Mesendoderm (in vitro differentiated cells): ENCODE results near the gene ADGRG6.
"Not testable (repeated sequence)": the region's sequence is repeated elsewhere in the genome, so short reads cannot be mapped to it uniquely, and the experiment has no call there.

ENCODE experiments used
- DNase-seq: peaks from one replicate; pipeline ENCODE4 v3.0.0; 2013
- H2AK5ac ChIP-seq: 2 replicates; pipeline ENCODE4 v1.6.1; 2013; ENCODE audit warnings: low read length, inconsistent platforms
- H2BK120ac ChIP-seq: 2 replicates; pipeline ENCODE4 v1.6.1; 2013; ENCODE audit warnings: low read depth, mild to moderate bottlenecking, low read length, moderate library complexity, mixed read lengths
- H2BK15ac ChIP-seq: replicated peaks from 2 replicates; pipeline ENCODE4 v1.6.1; 2013; ENCODE audit warnings: low read depth, mild to moderate bottlenecking, moderate library complexity
- H2BK5ac ChIP-seq: 2 replicates; pipeline ENCODE4 v1.6.1; 2013; ENCODE audit warnings: low read length, inconsistent platforms
- H3K18ac ChIP-seq: 2 replicates; pipeline ENCODE4 v1.6.1; 2013; ENCODE audit warnings: mild to moderate bottlenecking, low read length, mixed read lengths
- H3K23ac ChIP-seq: one replicate; pipeline ENCODE4 v1.6.1; 2013; ENCODE audit warnings: low read length
- H3K27ac ChIP-seq: 2 replicates; pipeline ENCODE4 v1.5.1; 2013; ENCODE audit warnings: low read depth, mild to moderate bottlenecking, inconsistent platforms, low read length, moderate library complexity
- H3K27me3 ChIP-seq: 2 replicates; pipeline ENCODE4 v1.6.1; 2013; ENCODE audit warnings: low read length, control low read depth, mild to moderate bottlenecking, inconsistent platforms; ENCODE audit not compliant: insufficient read depth, poor library complexity
- H3K36me3 ChIP-seq: 2 replicates; pipeline ENCODE4 v1.6.1; 2013; ENCODE audit warnings: low read length, inconsistent platforms; ENCODE audit not compliant: control insufficient read depth, insufficient read depth
- H3K4ac ChIP-seq: one replicate; pipeline ENCODE4 v1.6.1; 2013; ENCODE audit warnings: low read depth, mild to moderate bottlenecking, low read length, moderate library complexity
- H3K4me1 ChIP-seq: 2 replicates; pipeline ENCODE4 v1.6.1; 2013; ENCODE audit warnings: low read depth, low read length, inconsistent platforms; ENCODE audit not compliant: control insufficient read depth
- H3K4me2 ChIP-seq: 2 replicates; pipeline ENCODE4 v1.6.1; 2013; ENCODE audit warnings: low read length
- H3K4me3 ChIP-seq: 2 replicates; pipeline ENCODE4 v1.5.1; 2013; ENCODE audit warnings: mild to moderate bottlenecking, low read length
- H3K56ac ChIP-seq: one replicate; pipeline ENCODE4 v1.6.1; 2013; ENCODE audit warnings: low read length
- H3K79me1 ChIP-seq: 2 replicates; pipeline ENCODE4 v1.6.1; 2013; ENCODE audit warnings: low read length, inconsistent platforms
- H3K79me2 ChIP-seq: 2 replicates; pipeline ENCODE4 v1.6.1; 2013; ENCODE audit warnings: mild to moderate bottlenecking, low read length; ENCODE audit not compliant: control insufficient read depth, insufficient read depth
- H3K9ac ChIP-seq: 2 replicates; pipeline ENCODE4 v1.6.1; 2013; ENCODE audit warnings: low read length, inconsistent platforms
- H4K5ac ChIP-seq: one replicate; pipeline ENCODE4 v1.6.1; 2013; ENCODE audit warnings: low read length
- H4K8ac ChIP-seq: one replicate; pipeline ENCODE4 v1.6.1; 2013; ENCODE audit warnings: low read depth, mild to moderate bottlenecking, control low read depth, low read length, moderate library complexity
- WGBS: extraction: QIAGEN DNeasy Blood & Tissue Kit; methylation state at CpG from one replicate; pipeline ENCODE4 v1.1.7; 2013; ENCODE audit warnings: low lambda C conversion rate, missing lambda C conversion rate; ENCODE audit not compliant: insufficient coverage; ENCODE audit errors: extremely low coverage; 5-methylcytosine and 5-hydroxymethylcytosine counted together

Gene ADGRG6

GRCh38 chr6:142428468-142428867 lies 126.7 kb downstream of the ADGRG6 start:
- not testable (repeated sequence) for H3K27ac ChIP-seq, H3K56ac ChIP-seq, H3K4me3 ChIP-seq, H4K5ac ChIP-seq, H3K4ac ChIP-seq, H3K79me2 ChIP-seq, H3K27me3 ChIP-seq, H2BK5ac ChIP-seq, H3K4me1 ChIP-seq, H2AK5ac ChIP-seq, DNase-seq, H3K23ac ChIP-seq, H3K36me3 ChIP-seq, H2BK15ac ChIP-seq, H3K18ac ChIP-seq, H3K9ac ChIP-seq, H4K8ac ChIP-seq, H2BK120ac ChIP-seq, H3K4me2 ChIP-seq, H3K79me1 ChIP-seq
- WGBS = no CpG with 5 or more reads among the region's 2 CpGs

- Histone ChIP-seq H2BK15ac (no peak overlapping the region), H3K18ac (no peak overlapping the region), H2AK5ac (no peak overlapping the region), H3K27me3 (no peaks in the 10 kb centered on the region), H4K5ac (no peak overlapping the region), H3K4ac (no peak overlapping the region), H3K4me2 (no peak overlapping the region), H4K8ac (no peak overlapping the region), H3K79me1 (no peaks in the 10 kb centered on the region), H3K56ac (no peak overlapping the region), H2BK120ac (no peak overlapping the region), H2BK5ac (no peak overlapping the region), H3K4me3 (no peak overlapping the region), H3K36me3 (no peaks in the 10 kb centered on the region), H3K27ac (no peak overlapping the region), H3K23ac (no peak overlapping the region), H3K9ac (no peak overlapping the region), H3K79me2 (no peaks in the 10 kb centered on the region), H3K4me1 (no peaks in the 10 kb centered on the region)
- DNase-seq = no peak
Measured at GRCh38 chr6:142429195-142429594, 127.4 kb downstream of the ADGRG6 start.

GRCh38 chr6:142433419-142433818 lies 131.6 kb downstream of the ADGRG6 start:
- Histone ChIP-seq H3K27ac (no peak overlapping the region), H3K79me1 (no peaks in the 10 kb centered on the region), H3K56ac (no peak overlapping the region), H2AK5ac (no peak overlapping the region), H3K4me1 (no peaks in the 10 kb centered on the region), H2BK120ac (no peak overlapping the region), H3K23ac (no peak overlapping the region), H3K27me3 (no peaks in the 10 kb centered on the region), H3K18ac (no peak overlapping the region), H2BK15ac (no peak overlapping the region), H3K9ac (no peak overlapping the region), H4K5ac (no peak overlapping the region), H4K8ac (no peak overlapping the region), H3K4ac (no peak overlapping the region), H2BK5ac (no peak overlapping the region), H3K4me3 (no peak overlapping the region), H3K36me3 (no peaks in the 10 kb centered on the region), H3K4me2 (no peak overlapping the region), H3K79me2 (no peaks in the 10 kb centered on the region)
- no CpG with 5 or more reads among the region's 4 CpGs for WGBS
- no peak for DNase-seq

- no peak for DNase-seq
- Histone ChIP-seq H3K27me3 (no peaks in the 10 kb centered on the region), H4K5ac (no peak overlapping the region), H3K4me2 (no peak overlapping the region), H3K27ac (no peak overlapping the region), H3K56ac (no peak overlapping the region), H3K79me2 (no peaks in the 10 kb centered on the region), H3K36me3 (no peaks in the 10 kb centered on the region), H2BK15ac (no peak overlapping the region), H3K9ac (no peak overlapping the region), H3K4me3 (no peak overlapping the region), H3K4ac (no peak overlapping the region), H3K18ac (no peak overlapping the region), H2BK5ac (no peak overlapping the region), H2AK5ac (no peak overlapping the region), H3K23ac (no peak overlapping the region), H4K8ac (no peak overlapping the region), H3K4me1 (no peaks in the 10 kb centered on the region), H3K79me1 (no peaks in the 10 kb centered on the region), H2BK120ac (no peak overlapping the region)
- WGBS = no CpG with 5 or more reads among the region's 1 CpG
Measured at GRCh38 chr6:142438898-142439297, 137.1 kb downstream of the ADGRG6 start.

GRCh38 chr6:142440600-142441293 lies 138.9 kb downstream of the ADGRG6 start:
- Histone ChIP-seq H3K56ac (no peak overlapping the region), H3K4me3 (no peak overlapping the region), H4K8ac (no peak overlapping the region), H3K4me1 (peaks cover 9% of the 10 kb centered on the region), H3K36me3 (no peaks in the 10 kb centered on the region), H3K9ac (no peak overlapping the region), H3K4me2 (no peak overlapping the region), H2BK15ac (no peak overlapping the region), H3K79me2 (no peaks in the 10 kb centered on the region), H3K18ac (no peak overlapping the region), H3K23ac (no peak overlapping the region), H3K27me3 (no peaks in the 10 kb centered on the region), H3K79me1 (no peaks in the 10 kb centered on the region), H2BK5ac (no peak overlapping the region), H3K27ac (no peak overlapping the region), H2AK5ac (no peak overlapping the region), H3K4ac (no peak overlapping the region), H4K5ac (no peak overlapping the region), H2BK120ac (no peak overlapping the region)
- DNase-seq = peak; percentile 51
- WGBS = no CpG with 5 or more reads among the region's 4 CpGs

- DNase-seq = no peak
- H2AK5ac ChIP-seq = no peak overlapping the region
- no peak overlapping the region for H3K23ac ChIP-seq
- no peaks in the 10 kb centered on the region for H3K79me2 ChIP-seq
- no peak overlapping the region for H3K9ac ChIP-seq
- no peak overlapping the region for H3K4me3 ChIP-seq
- no peaks in the 10 kb centered on the region for H3K79me1 ChIP-seq
- no CpG with 5 or more reads among the region's 3 CpGs for WGBS
- H4K5ac ChIP-seq = no peak overlapping the region
- no peak overlapping the region for H4K8ac ChIP-seq
- H2BK120ac ChIP-seq = no peak overlapping the region
- H3K4ac ChIP-seq = no peak overlapping the region
- H3K4me2 ChIP-seq = no peak overlapping the region
- H3K4me1 ChIP-seq = peaks cover 9% of the 10 kb centered on the region
- H3K27ac ChIP-seq = no peak overlapping the region
- no peaks in the 10 kb centered on the region for H3K36me3 ChIP-seq
- no peak overlapping the region for H3K56ac ChIP-seq
- H3K18ac ChIP-seq = no peak overlapping the region
- H2BK5ac ChIP-seq = no peak overlapping the region
- no peaks in the 10 kb centered on the region for H3K27me3 ChIP-seq
- H2BK15ac ChIP-seq = no peak overlapping the region
Measured at GRCh38 chr6:142441716-142442115, 139.9 kb downstream of the ADGRG6 start.
